WTC11 (cell line): ENCODE results near the gene GPR108. TPM values are rescaled to one million over a fixed set of nuclear protein-coding genes. Genes with fewer than 3 reads are reported as not detected.

Experiments used
- ATAC-seq: fragments of 200-7000 bp; cut with Tn5 transposase; 2 replicates; pipeline ENCODE4 v1.10.0; 2021; ENCODE audit warnings: mild to moderate bottlenecking, moderate library complexity
- CTCF ChIA-PET: fragments of 300-600 bp; sonication (Branson Sonifier 250); formaldehyde crosslinking; loops from one replicate; lab custom pipeline; 2021; ENCODE audit warnings: antibody characterized with exemption; lab: Charles Lee
- POLR2A ChIA-PET: fragments of 350-600 bp; sonication (Branson Sonifier 250); formaldehyde crosslinking; loops from one replicate; lab custom pipeline; 2021; ENCODE audit warnings: antibody characterized with exemption; lab: Charles Lee
- DNase-seq: peaks from one replicate; pipeline ENCODE4 v3.0.0; 2021; ENCODE audit warnings: low spot score
- H3K27ac Mint-ChIP-seq: 2 replicates; pipeline ENCODE4 v1.8.0; 2021; ENCODE audit warnings: mixed read lengths
- H3K27me3 Mint-ChIP-seq: 2 replicates; pipeline ENCODE4 v1.8.0; 2021; ENCODE audit warnings: low read depth, mild to moderate bottlenecking, moderate library complexity, mixed read lengths
- H3K36me3 Mint-ChIP-seq: 2 replicates; pipeline ENCODE4 v1.8.0; 2021; ENCODE audit warnings: mixed read lengths
- H3K4me1 Mint-ChIP-seq: 2 replicates; pipeline ENCODE4 v1.8.0; 2022; ENCODE audit warnings: mixed read lengths
- H3K4me3 Mint-ChIP-seq: 2 replicates; pipeline ENCODE4 v1.8.0; 2021; ENCODE audit warnings: mild to moderate bottlenecking, moderate library complexity, mixed read lengths
- H3K9me3 Mint-ChIP-seq: 2 replicates; pipeline ENCODE4 v1.8.0; 2021; ENCODE audit warnings: mixed read lengths
- E2F1 ChIP-seq: sonication (generic); formaldehyde crosslinking; IDR thresholded peaks from 2 replicates; pipeline ENCODE4 v1.8.0; 2022; ENCODE audit warnings: mild to moderate bottlenecking, missing genetic modification reagents
- EMX1 ChIP-seq: fragments of 250-450 bp; sonication (Bioruptor Pico); IDR thresholded peaks from 2 replicates; pipeline ENCODE4 v1.8.0; 2021; ENCODE audit warnings: mild to moderate bottlenecking
- ETV6 ChIP-seq: sonication (generic); formaldehyde crosslinking; IDR thresholded peaks from 2 replicates; pipeline ENCODE4 v1.8.1; 2022; ENCODE audit warnings: mild to moderate bottlenecking, missing genetic modification reagents
- FOXK1 ChIP-seq: sonication (generic); formaldehyde crosslinking; IDR thresholded peaks from 2 replicates; pipeline ENCODE4 v1.8.0; 2022; ENCODE audit warnings: mild to moderate bottlenecking, moderate library complexity, missing genetic modification reagents
- IRF2 ChIP-seq: sonication (generic); formaldehyde crosslinking; IDR thresholded peaks from 2 replicates; pipeline ENCODE4 v1.8.0; 2022; ENCODE audit warnings: low read depth, missing genetic modification reagents, borderline replicate concordance
- JAZF1 ChIP-seq: fragments of 250-450 bp; sonication (Bioruptor Pico); IDR thresholded peaks from 2 replicates; pipeline ENCODE4 v1.9.0; 2021; ENCODE audit warnings: moderate library complexity, mild to moderate bottlenecking, inconsistent platforms
- MXD4 ChIP-seq: fragments of 250-450 bp; sonication (Bioruptor Pico); IDR thresholded peaks from 2 replicates; pipeline ENCODE4 v1.8.0; 2021; ENCODE audit warnings: mild to moderate bottlenecking, moderate library complexity, borderline replicate concordance
- NR1H2 ChIP-seq: sonication (generic); formaldehyde crosslinking; IDR thresholded peaks from 2 replicates; pipeline ENCODE4 v1.9.0; 2021; ENCODE audit warnings: mild to moderate bottlenecking, moderate library complexity, missing genetic modification reagents
- NR3C1 ChIP-seq: sonication (generic); formaldehyde crosslinking; conservative IDR thresholded peaks from 2 replicates; pipeline ENCODE4 v1.8.1; 2023; ENCODE audit warnings: low read depth, mild to moderate bottlenecking, missing genetic modification reagents
- OVOL2 ChIP-seq: fragments of 250-450 bp; sonication (Bioruptor Pico); IDR thresholded peaks from 2 replicates; pipeline ENCODE4 v1.9.0; 2021; ENCODE audit warnings: mild to moderate bottlenecking, borderline replicate concordance
- SMAD3 ChIP-seq: sonication (generic); formaldehyde crosslinking; IDR thresholded peaks from 2 replicates; pipeline ENCODE4 v1.8.0; 2022; ENCODE audit warnings: missing genetic modification reagents, mild to moderate bottlenecking, borderline replicate concordance
- STAT6 ChIP-seq: sonication (generic); formaldehyde crosslinking; conservative IDR thresholded peaks from 2 replicates; pipeline ENCODE4 v1.8.1; 2023; ENCODE audit warnings: mild to moderate bottlenecking, low read depth, missing genetic modification reagents, moderate library complexity
- TEAD1 ChIP-seq: sonication (generic); formaldehyde crosslinking; IDR thresholded peaks from 2 replicates; pipeline ENCODE4 v1.8.0; 2022; ENCODE audit warnings: mild to moderate bottlenecking, missing genetic modification reagents
- TEAD4 ChIP-seq: sonication (generic); formaldehyde crosslinking; IDR thresholded peaks from 2 replicates; pipeline ENCODE4 v1.8.0; 2022; ENCODE audit warnings: mild to moderate bottlenecking, missing genetic modification reagents
- ZBTB21 ChIP-seq: sonication (generic); formaldehyde crosslinking; IDR thresholded peaks from 2 replicates; pipeline ENCODE4 v1.8.1; 2023; ENCODE audit warnings: mild to moderate bottlenecking, missing genetic modification reagents, borderline replicate concordance
- ZNF532 ChIP-seq: fragments of 250-450 bp; sonication (Bioruptor Pico); IDR thresholded peaks from 2 replicates; pipeline ENCODE4 v1.9.0; 2021; ENCODE audit warnings: mild to moderate bottlenecking, borderline replicate concordance
- ZSCAN18 ChIP-seq: fragments of 250-450 bp; sonication (Bioruptor Pico); IDR thresholded peaks from 2 replicates; pipeline ENCODE4 v2.1.2; 2022; ENCODE audit warnings: mild to moderate bottlenecking, moderate library complexity
- total RNA-seq: library from RNA; stranded (reverse); gene quantifications from 3 replicates; pipeline ENCODE4 v1.2.3, GENCODE V29; 2021
- TF ChIP-seq, protein P1 (sequence below): fragments of 250-450 bp; sonication (Bioruptor Pico); IDR thresholded peaks from 2 replicates; pipeline ENCODE4 v1.9.0; 2021; ENCODE audit warnings: moderate library complexity, mild to moderate bottlenecking, inconsistent platforms, borderline replicate concordance
- TF ChIP-seq, protein P2 (sequence below): sonication (generic); formaldehyde crosslinking; IDR thresholded peaks from 2 replicates; pipeline ENCODE4 v1.8.0; 2023; ENCODE audit warnings: mild to moderate bottlenecking, missing genetic modification reagents

GPR108 gene
- total RNA-seq, 1 experiment from 2014 or later, result 48.7 TPM

DNA sequence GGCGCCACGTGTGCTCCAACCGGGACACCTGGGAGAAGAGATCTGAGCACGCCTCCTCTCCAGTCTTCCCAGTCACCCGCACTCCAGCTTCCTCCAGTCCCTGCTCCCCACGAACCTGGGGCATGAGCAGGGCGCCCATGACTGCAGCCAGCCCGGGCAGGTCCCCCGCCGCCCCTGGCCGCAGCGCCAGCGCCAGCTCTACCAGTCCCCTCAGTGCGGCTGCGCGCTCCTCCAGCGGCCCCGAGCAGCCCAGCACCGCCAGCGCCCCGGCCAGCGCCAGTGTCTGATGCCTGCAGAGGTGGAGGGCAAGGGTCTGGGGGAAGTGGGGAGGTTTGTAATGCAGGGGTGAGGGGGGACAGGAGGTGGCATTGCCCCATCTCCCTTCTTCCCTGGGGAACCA is 16.8 kb upstream of the GPR108 start:
- H3K27me3 Mint-ChIP-seq, result no peaks in the 10 kb centered on the region
- ChIA-PET CTCF (interaction anchor here (1.2 to 3.4 kb wide), 5 partner anchors 9 to 223 kb away, joined by 3 to 31 read pairs (median 22); partner anchors contain the start of genes GPR108, SH2D3A and TNFSF9), POLR2A (interaction anchor here (2.5 to 3.3 kb wide), 2 partner anchors 13 to 15 kb away, joined by 29 to 40 read pairs; partner anchors contain the start of genes GPR108, SH2D3A and TRIP10)
- no peak overlapping the region for H3K27ac Mint-ChIP-seq
- no peak overlapping the region for H3K4me3 Mint-ChIP-seq
- H3K4me1 Mint-ChIP-seq, result peaks cover 5% of the 10 kb centered on the region; the same call in 1 of the 2 replicates
- DNase-seq, result no peak
- no peak for ATAC-seq
- no peak for TF ChIP-seq JAZF1 (CRISPR knock-in tag)
- H3K36me3 Mint-ChIP-seq, result peaks cover 33% of the 10 kb centered on the region
- no peaks in the 10 kb centered on the region for H3K9me3 Mint-ChIP-seq

- peak overlapping the region; percentile 80 for H3K4me3 Mint-ChIP-seq
- peak overlapping the region; percentile 98 for H3K27ac Mint-ChIP-seq
- peaks cover 34% of the 10 kb centered on the region for H3K36me3 Mint-ChIP-seq
- H3K27me3 Mint-ChIP-seq, result no peaks in the 10 kb centered on the region
- H3K4me1 Mint-ChIP-seq, result peaks cover 5% of the 10 kb centered on the region; the same call in 1 of the 2 replicates
- no peaks in the 10 kb centered on the region for H3K9me3 Mint-ChIP-seq
- ATAC-seq (peak; percentile 93), DNase-seq (peak; percentile 99)
- ChIA-PET POLR2A (interaction anchor here (1.7 to 3.3 kb wide), 5 partner anchors 10 to 277 kb away, joined by 6 to 40 read pairs (median 8); partner anchors contain the start of genes GPR108, SH2D3A and TRIP10), CTCF (interaction anchor here (0.6 to 3.4 kb wide), 12 partner anchors 10 to 237 kb away, joined by 3 to 31 read pairs (median 5); partner anchors contain the start of genes GPR108, SH2D3A, TNFSF9 and VAV1)
- TF ChIP-seq ZBTB21 (CRISPR knock-in tag) (no peak), NR3C1 (CRISPR knock-in tag) (no peak), SMAD3 (CRISPR knock-in tag) (no peak), TEAD1 (CRISPR knock-in tag) (peak; percentile 88), NR1H2 (CRISPR knock-in tag) (no peak), STAT6 (no peak), ZSCAN18 (CRISPR knock-in tag) (no peak), OVOL2 (no peak), EMX1 (CRISPR knock-in tag) (no peak), IRF2 (CRISPR knock-in tag) (no peak), FOXK1 (peak; percentile 72; the same call in 1 of the 2 replicates), TEAD4 (CRISPR knock-in tag) (0 out of 2 replicates have a peak, but pooled peaks have one; percentile 28), ZNF532 (CRISPR knock-in tag) (no peak), E2F1 (CRISPR knock-in tag) (0 out of 2 replicates have a peak, but pooled peaks have one; percentile 45), MXD4 (CRISPR knock-in tag) (no peak), ETV6 (CRISPR knock-in tag) (peak; percentile 38; the same call in 1 of the 2 replicates)
- TF ChIP-seq, protein P1, sequence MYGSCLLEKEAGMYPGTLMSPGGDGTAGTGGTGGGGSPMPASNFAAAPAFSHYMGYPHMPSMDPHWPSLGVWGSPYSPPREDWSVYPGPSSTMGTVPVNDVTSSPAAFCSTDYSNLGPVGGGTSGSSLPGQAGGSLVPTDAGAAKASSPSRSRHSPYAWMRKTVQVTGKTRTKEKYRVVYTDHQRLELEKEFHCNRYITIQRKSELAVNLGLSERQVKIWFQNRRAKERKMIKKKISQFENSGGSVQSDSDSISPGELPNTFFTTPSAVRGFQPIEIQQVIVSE (CRISPR knock-in tag), result no peak
- TF ChIP-seq, protein P2, sequence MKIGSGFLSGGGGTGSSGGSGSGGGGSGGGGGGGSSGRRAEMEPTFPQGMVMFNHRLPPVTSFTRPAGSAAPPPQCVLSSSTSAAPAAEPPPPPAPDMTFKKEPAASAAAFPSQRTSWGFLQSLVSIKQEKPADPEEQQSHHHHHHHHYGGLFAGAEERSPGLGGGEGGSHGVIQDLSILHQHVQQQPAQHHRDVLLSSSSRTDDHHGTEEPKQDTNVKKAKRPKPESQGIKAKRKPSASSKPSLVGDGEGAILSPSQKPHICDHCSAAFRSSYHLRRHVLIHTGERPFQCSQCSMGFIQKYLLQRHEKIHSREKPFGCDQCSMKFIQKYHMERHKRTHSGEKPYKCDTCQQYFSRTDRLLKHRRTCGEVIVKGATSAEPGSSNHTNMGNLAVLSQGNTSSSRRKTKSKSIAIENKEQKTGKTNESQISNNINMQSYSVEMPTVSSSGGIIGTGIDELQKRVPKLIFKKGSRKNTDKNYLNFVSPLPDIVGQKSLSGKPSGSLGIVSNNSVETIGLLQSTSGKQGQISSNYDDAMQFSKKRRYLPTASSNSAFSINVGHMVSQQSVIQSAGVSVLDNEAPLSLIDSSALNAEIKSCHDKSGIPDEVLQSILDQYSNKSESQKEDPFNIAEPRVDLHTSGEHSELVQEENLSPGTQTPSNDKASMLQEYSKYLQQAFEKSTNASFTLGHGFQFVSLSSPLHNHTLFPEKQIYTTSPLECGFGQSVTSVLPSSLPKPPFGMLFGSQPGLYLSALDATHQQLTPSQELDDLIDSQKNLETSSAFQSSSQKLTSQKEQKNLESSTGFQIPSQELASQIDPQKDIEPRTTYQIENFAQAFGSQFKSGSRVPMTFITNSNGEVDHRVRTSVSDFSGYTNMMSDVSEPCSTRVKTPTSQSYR (CRISPR knock-in tag), result no peak
Observed at GRCh38 chr19:6753178-6754031, 16.0 kb upstream of the GPR108 start.
